ENCODE data around the gene ATF5.
"Not testable (repeated sequence)": the region's sequence is repeated elsewhere in the genome, so short reads cannot be mapped to it uniquely, and the experiment has no call there.

The ATF5 gene

DNA sequence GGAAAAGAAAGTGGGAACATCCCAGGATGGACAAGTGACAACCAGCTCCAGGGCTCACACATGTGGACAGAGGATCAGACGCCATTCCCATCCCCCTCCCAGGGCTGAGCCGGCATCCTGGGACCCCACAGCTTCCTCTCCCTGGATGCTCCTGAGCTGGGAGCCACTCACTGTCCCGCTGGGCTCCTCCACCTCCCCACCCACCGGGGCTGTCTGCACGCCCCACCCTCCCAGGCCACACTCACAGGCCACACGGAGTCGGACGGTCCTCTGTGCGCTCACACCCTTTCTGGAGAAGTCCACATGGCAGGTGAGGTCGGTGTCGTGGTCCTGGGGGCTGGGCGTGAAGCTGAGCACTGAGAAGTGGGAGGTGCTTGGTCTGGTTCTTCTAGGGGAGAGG lies 30.9 kb downstream of the ATF5 start:
- DNase-seq; H3K9me3 ChIP-seq (ENCODE audit: control extremely low read depth in 1 of 5, control insufficient read depth in 4 of 5, insufficient read depth in 2 of 5, low read depth in 1 of 5, low read length in 4 of 5); H3K27me3 ChIP-seq (replicated peaks in 2 of 5; ENCODE audit: control insufficient read depth in 4 of 5, insufficient read depth in 5 of 5, low read length in 4 of 5); H3K36me3 ChIP-seq (ENCODE audit: control insufficient read depth in 4 of 4, insufficient read depth in 4 of 4, low read length in 3 of 4); H3K27ac ChIP-seq (ENCODE audit: insufficient read depth in 1 of 2, low read depth in 1 of 2, low read length in 2 of 2, poor library complexity in 1 of 2, severe bottlenecking in 2 of 2); CTCF ChIA-PET; H3K4me1 ChIP-seq (ENCODE audit: control extremely low read depth in 1 of 4, control insufficient read depth in 4 of 4, insufficient read depth in 4 of 4, low read length in 3 of 4); POLR2A ChIA-PET; H3K4me3 ChIP-seq (ENCODE audit: control insufficient read depth in 1 of 7, extremely low read depth in 1 of 7, insufficient read depth in 4 of 7, low read depth in 2 of 7, low read length in 6 of 7): not testable (repeated sequence)
- WGBS (ENCODE audit: insufficient coverage), result no CpG with 5 or more reads among the region's 12 CpGs

DNA sequence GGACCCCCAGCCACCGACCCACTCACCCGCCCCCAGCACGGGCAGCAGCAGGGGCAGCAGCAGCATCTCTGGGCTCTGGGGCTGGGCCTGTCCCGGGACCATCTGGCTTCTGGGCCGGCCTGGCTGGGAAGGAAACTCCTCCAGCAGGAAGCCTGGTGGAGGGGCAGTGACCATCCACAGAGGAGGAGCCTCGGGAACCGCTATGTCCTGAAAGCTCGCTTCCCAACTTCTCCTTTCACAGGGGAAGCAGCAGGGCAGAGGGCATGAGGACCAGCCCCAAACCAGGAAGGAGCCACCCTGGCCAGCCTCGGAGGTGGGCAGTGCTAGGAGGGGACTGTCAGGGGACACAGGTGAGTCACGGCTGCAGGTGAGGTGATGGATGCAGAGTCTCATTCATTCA lies 32.0 kb downstream of the ATF5 start, which contains the start of gene SIGLEC11:
Gene SIGLEC11 (minus strand): TSS at position 193 of the 400 bp plus-strand sequence. CDS start 91 bp downstream, at position 102.
- CTCF ChIA-PET; H3K27me3 ChIP-seq (replicated peaks in 2 of 5; ENCODE audit: control insufficient read depth in 4 of 5, insufficient read depth in 5 of 5, low read length in 4 of 5); H3K4me1 ChIP-seq (ENCODE audit: control extremely low read depth in 1 of 4, control insufficient read depth in 4 of 4, insufficient read depth in 4 of 4, low read length in 3 of 4); H3K9me3 ChIP-seq (ENCODE audit: control extremely low read depth in 1 of 5, control insufficient read depth in 4 of 5, insufficient read depth in 2 of 5, low read depth in 1 of 5, low read length in 4 of 5); DNase-seq; H3K27ac ChIP-seq (ENCODE audit: insufficient read depth in 1 of 2, low read depth in 1 of 2, low read length in 2 of 2, poor library complexity in 1 of 2, severe bottlenecking in 2 of 2); POLR2A ChIA-PET; H3K4me3 ChIP-seq (ENCODE audit: control insufficient read depth in 1 of 7, extremely low read depth in 1 of 7, insufficient read depth in 4 of 7, low read depth in 2 of 7, low read length in 6 of 7); H3K36me3 ChIP-seq (ENCODE audit: control insufficient read depth in 4 of 4, insufficient read depth in 4 of 4, low read length in 3 of 4): not testable (repeated sequence)
- WGBS (ENCODE audit: insufficient coverage), result 48% methylated on average over 5 of the region's 10 CpGs

DNA sequence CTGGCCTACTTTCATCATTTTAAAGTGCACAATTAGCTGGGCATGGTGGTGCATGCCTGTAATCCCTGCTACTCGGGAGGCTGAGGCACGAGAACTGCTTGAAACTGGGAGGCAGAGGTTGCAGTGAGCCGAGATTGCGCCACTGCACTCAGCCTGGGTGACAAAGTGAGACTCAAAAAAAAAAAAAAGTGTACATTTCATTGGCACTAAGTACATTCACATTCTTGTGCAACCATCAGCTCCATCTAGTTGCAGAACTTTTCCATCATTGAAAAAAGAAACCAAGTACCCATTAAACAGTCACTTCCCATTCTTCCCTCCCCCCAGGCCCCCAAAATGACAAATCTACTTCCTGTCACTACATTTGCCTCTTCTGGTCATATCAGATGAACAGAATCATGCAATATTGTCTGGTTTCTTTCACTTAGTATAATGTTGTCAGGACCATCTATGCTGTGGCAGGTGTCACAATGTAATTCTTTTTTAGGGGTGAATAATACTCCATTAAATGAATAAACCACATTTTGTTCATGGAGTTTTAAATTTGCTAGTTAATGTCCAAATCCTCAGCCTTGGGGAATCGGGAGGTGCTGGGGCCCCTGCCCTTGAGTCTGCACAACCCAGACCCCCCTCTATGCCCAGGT lies 39.4 kb downstream of the ATF5 start:
- DNase-seq, result peak in 2 of 3 donors; percentile 21 to 25
- 93% methylated on average over 3 of the region's 5 CpGs for WGBS (ENCODE audit: insufficient coverage)
- Histone ChIP-seq H3K27me3 (replicated peaks in 2 of 5; ENCODE audit: control insufficient read depth in 4 of 5, insufficient read depth in 5 of 5, low read length in 4 of 5) (peaks cover 0 to 10% (median 0%) of the 10 kb centered on the region in 5 experiments), H3K9me3 (ENCODE audit: control extremely low read depth in 1 of 5, control insufficient read depth in 4 of 5, insufficient read depth in 2 of 5, low read depth in 1 of 5, low read length in 4 of 5) (peaks cover 0 to 3% (median 0%) of the 10 kb centered on the region in 5 experiments), H3K36me3 (ENCODE audit: control insufficient read depth in 4 of 4, insufficient read depth in 4 of 4, low read length in 3 of 4) (no peaks in the 10 kb centered on the region), H3K4me1 (ENCODE audit: control extremely low read depth in 1 of 4, control insufficient read depth in 4 of 4, insufficient read depth in 4 of 4, low read length in 3 of 4) (peaks cover 0 to 11% (median 4%) of the 10 kb centered on the region in 4 experiments), H3K27ac (ENCODE audit: insufficient read depth in 1 of 2, low read depth in 1 of 2, low read length in 2 of 2, poor library complexity in 1 of 2, severe bottlenecking in 2 of 2) (no peak overlapping the region), H3K4me3 (ENCODE audit: control insufficient read depth in 1 of 7, extremely low read depth in 1 of 7, insufficient read depth in 4 of 7, low read depth in 2 of 7, low read length in 6 of 7) (no peak overlapping the region)
- ChIA-PET POLR2A (no interaction called here), CTCF (interaction anchor here (0.6 to 1.9 kb wide), 2 partner anchors 17 to 260 kb away, joined by 3 to 4 read pairs; no protein-coding TSS in a partner anchor)

DNA sequence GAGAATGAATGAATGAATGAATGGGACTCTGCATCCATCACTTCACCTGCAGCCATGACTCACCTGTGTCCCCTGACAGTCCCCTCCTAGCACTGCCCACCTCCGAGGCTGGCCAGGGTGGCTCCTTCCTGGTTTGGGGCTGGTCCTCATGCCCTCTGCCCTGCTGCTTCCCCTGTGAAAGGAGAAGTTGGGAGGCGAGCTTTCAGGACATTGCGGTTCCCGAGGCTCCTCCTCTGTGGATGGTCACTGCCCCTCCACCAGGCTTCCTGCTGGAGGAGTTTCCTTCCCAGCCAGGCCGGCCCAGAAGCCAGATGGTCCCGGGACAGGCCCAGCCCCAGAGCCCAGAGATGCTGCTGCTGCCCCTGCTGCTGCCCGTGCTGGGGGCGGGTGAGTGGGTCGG lies 40.4 kb downstream of the ATF5 start:
- H3K9me3 ChIP-seq (ENCODE audit: control extremely low read depth in 1 of 5, control insufficient read depth in 4 of 5, insufficient read depth in 2 of 5, low read depth in 1 of 5, low read length in 4 of 5); POLR2A ChIA-PET; H3K36me3 ChIP-seq (ENCODE audit: control insufficient read depth in 4 of 4, insufficient read depth in 4 of 4, low read length in 3 of 4); H3K4me3 ChIP-seq (ENCODE audit: control insufficient read depth in 1 of 7, extremely low read depth in 1 of 7, insufficient read depth in 4 of 7, low read depth in 2 of 7, low read length in 6 of 7); H3K27ac ChIP-seq (ENCODE audit: insufficient read depth in 1 of 2, low read depth in 1 of 2, low read length in 2 of 2, poor library complexity in 1 of 2, severe bottlenecking in 2 of 2): not testable (repeated sequence)
- CTCF ChIA-PET, result interaction anchor here (1.9 kb wide), 1 partner anchor 16 kb away, joined by 4 read pairs; no protein-coding TSS in a partner anchor
- H3K4me1 ChIP-seq (ENCODE audit: control extremely low read depth in 1 of 4, control insufficient read depth in 4 of 4, insufficient read depth in 4 of 4, low read length in 3 of 4), result peaks cover 0 to 11% (median 4%) of the 10 kb centered on the region in 4 experiments
- H3K27me3 ChIP-seq (replicated peaks in 2 of 5; ENCODE audit: control insufficient read depth in 4 of 5, insufficient read depth in 5 of 5, low read length in 4 of 5), result peaks cover 0 to 10% (median 0%) of the 10 kb centered on the region in 5 experiments
- peak in 2 of 3 donors; percentile 18 to 22 for DNase-seq
- WGBS (ENCODE audit: insufficient coverage), result no CpG with 5 or more reads among the region's 9 CpGs

DNA sequence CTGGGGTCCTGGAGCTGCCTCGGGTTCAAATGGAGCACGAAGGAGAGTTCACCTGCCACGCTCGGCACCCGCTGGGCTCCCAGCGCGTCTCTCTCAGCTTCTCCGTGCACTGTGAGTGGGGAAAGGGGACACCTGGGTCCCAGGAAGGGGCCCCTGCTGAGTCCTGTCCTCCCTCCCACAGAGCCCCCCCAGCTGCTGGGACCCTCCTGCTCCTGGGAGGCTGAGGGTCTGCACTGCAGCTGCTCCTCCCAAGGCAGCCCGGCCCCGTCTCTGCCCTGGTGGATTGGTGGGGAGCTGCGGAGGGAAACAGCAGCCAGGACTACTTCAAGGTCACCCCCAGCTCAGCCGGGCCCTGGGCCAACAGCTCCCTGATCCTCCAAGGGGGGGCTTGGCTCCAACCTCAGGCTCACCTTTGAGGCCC lies 43.0 kb downstream of the ATF5 start:
- Histone ChIP-seq H3K27me3 (replicated peaks in 2 of 5; ENCODE audit: control insufficient read depth in 4 of 5, insufficient read depth in 5 of 5, low read length in 4 of 5) (peaks cover 0 to 10% (median 0%) of the 10 kb centered on the region in 5 experiments), H3K4me1 (ENCODE audit: control extremely low read depth in 1 of 4, control insufficient read depth in 4 of 4, insufficient read depth in 4 of 4, low read length in 3 of 4) (peaks cover 0 to 6% (median 2%) of the 10 kb centered on the region in 4 experiments), H3K9me3 (ENCODE audit: control extremely low read depth in 1 of 5, control insufficient read depth in 4 of 5, insufficient read depth in 2 of 5, low read depth in 1 of 5, low read length in 4 of 5) (no peaks in the 10 kb centered on the region), H3K36me3 (ENCODE audit: control insufficient read depth in 4 of 4, insufficient read depth in 4 of 4, low read length in 3 of 4) (peaks cover 2 to 17% (median 9%) of the 10 kb centered on the region in 4 experiments), H3K4me3 (ENCODE audit: control insufficient read depth in 1 of 7, extremely low read depth in 1 of 7, insufficient read depth in 4 of 7, low read depth in 2 of 7, low read length in 6 of 7) (no peak overlapping the region), H3K27ac (ENCODE audit: insufficient read depth in 1 of 2, low read depth in 1 of 2, low read length in 2 of 2, poor library complexity in 1 of 2, severe bottlenecking in 2 of 2) (no peak overlapping the region)
- no peak for DNase-seq
- ChIA-PET CTCF (no interaction called here), POLR2A (no interaction called here)
- WGBS (ENCODE audit: insufficient coverage), result 85% methylated on average over 10 of the region's 12 CpGs

DNA sequence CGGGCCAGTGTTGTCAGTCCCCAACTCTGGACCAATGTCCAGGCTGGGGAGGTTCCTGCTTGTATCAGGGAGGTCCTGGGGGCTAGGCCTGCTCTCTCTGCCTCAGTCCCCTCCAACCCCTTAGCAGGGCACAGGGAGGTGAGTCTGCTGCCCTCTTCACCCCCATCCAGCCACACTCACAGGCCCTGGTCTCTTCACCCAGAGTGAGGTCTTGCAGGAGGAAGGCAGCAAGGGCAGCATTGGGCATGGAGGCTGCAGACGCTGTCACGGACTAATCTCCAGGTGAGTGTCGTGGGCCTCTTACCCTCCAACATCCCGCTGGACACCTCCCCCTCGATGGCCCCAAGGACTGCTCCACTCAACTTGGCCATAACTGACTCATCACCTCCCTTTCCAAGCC lies 43.8 kb downstream of the ATF5 start:
- H3K4me1 ChIP-seq (ENCODE audit: control extremely low read depth in 1 of 4, control insufficient read depth in 4 of 4, insufficient read depth in 4 of 4, low read length in 3 of 4), result peaks cover 0 to 6% (median 2%) of the 10 kb centered on the region in 4 experiments

DNA sequence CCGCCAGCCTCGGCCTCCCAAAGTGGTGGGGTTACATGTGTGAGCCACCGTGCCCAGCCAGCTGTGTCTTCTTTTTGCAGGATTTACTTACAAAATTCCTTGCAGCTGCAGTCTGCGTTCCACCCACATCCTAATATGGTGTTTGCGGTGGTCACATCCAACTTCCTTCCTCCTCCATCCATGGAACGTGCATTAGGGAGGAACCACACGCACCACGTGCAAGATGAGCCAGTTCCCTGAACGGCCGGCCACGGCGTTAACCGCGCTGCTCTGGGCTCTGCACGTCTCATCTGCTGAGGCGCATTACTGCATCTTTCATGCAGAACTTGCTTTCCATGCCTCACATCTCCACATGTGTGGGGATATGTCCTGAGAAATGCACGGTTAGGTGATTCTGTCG lies 45.0 kb downstream of the ATF5 start:
- no peaks in the 10 kb centered on the region for H3K9me3 ChIP-seq (ENCODE audit: control extremely low read depth in 1 of 5, control insufficient read depth in 4 of 5, insufficient read depth in 2 of 5, low read depth in 1 of 5, low read length in 4 of 5)
- H3K4me3 ChIP-seq (ENCODE audit: control insufficient read depth in 1 of 7, extremely low read depth in 1 of 7, insufficient read depth in 4 of 7, low read depth in 2 of 7, low read length in 6 of 7), result no peak overlapping the region
- ChIA-PET CTCF (interaction anchor here (0.7 kb wide), 1 partner anchor 260 kb away, joined by 3 read pairs; no protein-coding TSS in a partner anchor), POLR2A (no interaction called here)
- WGBS (ENCODE audit: insufficient coverage), result 79% methylated on average over 18 of the region's 18 CpGs
- H3K27me3 ChIP-seq (replicated peaks in 2 of 5; ENCODE audit: control insufficient read depth in 4 of 5, insufficient read depth in 5 of 5, low read length in 4 of 5), result peaks cover 0 to 7% (median 0%) of the 10 kb centered on the region in 5 experiments
- H3K27ac ChIP-seq (ENCODE audit: insufficient read depth in 1 of 2, low read depth in 1 of 2, low read length in 2 of 2, poor library complexity in 1 of 2, severe bottlenecking in 2 of 2), result no peak overlapping the region
- peaks cover 0 to 3% (median under 1%) of the 10 kb centered on the region in 4 experiments for H3K4me1 ChIP-seq (ENCODE audit: control extremely low read depth in 1 of 4, control insufficient read depth in 4 of 4, insufficient read depth in 4 of 4, low read length in 3 of 4)
- peaks cover 5 to 36% (median 20%) of the 10 kb centered on the region in 4 experiments for H3K36me3 ChIP-seq (ENCODE audit: control insufficient read depth in 4 of 4, insufficient read depth in 4 of 4, low read length in 3 of 4)
- no peak for DNase-seq

More for the DNA sequence above, 43.8 kb downstream of the ATF5 start:
- ChIA-PET CTCF (no interaction called here), POLR2A (no interaction called here)
- Histone ChIP-seq H3K27ac (ENCODE audit: insufficient read depth in 1 of 2, low read depth in 1 of 2, low read length in 2 of 2, poor library complexity in 1 of 2, severe bottlenecking in 2 of 2) (no peak overlapping the region), H3K9me3 (ENCODE audit: control extremely low read depth in 1 of 5, control insufficient read depth in 4 of 5, insufficient read depth in 2 of 5, low read depth in 1 of 5, low read length in 4 of 5) (no peaks in the 10 kb centered on the region), H3K36me3 (ENCODE audit: control insufficient read depth in 4 of 4, insufficient read depth in 4 of 4, low read length in 3 of 4) (peaks cover 2 to 25% (median 12%) of the 10 kb centered on the region in 4 experiments), H3K4me3 (ENCODE audit: control insufficient read depth in 1 of 7, extremely low read depth in 1 of 7, insufficient read depth in 4 of 7, low read depth in 2 of 7, low read length in 6 of 7) (no peak overlapping the region), H3K27me3 (replicated peaks in 2 of 5; ENCODE audit: control insufficient read depth in 4 of 5, insufficient read depth in 5 of 5, low read length in 4 of 5) (peaks cover 0 to 10% (median 0%) of the 10 kb centered on the region in 5 experiments)
- DNase-seq, result no peak
- 98% methylated on average over 5 of the region's 6 CpGs for WGBS (ENCODE audit: insufficient coverage)
